ENCODE data around the gene FHOD3. TPM values are rescaled to one million over a fixed set of nuclear protein-coding genes. Genes with fewer than 3 reads are reported as not detected.

Gene FHOD3
- total and polyA plus RNA-seq, 2 experiments from 2014 or later, result 2.7 to 8.7 TPM

GRCh38 chr18:36532394-36532793, 234.9 kb downstream of the FHOD3 start (continued):
- TF ChIP-seq, protein P1, sequence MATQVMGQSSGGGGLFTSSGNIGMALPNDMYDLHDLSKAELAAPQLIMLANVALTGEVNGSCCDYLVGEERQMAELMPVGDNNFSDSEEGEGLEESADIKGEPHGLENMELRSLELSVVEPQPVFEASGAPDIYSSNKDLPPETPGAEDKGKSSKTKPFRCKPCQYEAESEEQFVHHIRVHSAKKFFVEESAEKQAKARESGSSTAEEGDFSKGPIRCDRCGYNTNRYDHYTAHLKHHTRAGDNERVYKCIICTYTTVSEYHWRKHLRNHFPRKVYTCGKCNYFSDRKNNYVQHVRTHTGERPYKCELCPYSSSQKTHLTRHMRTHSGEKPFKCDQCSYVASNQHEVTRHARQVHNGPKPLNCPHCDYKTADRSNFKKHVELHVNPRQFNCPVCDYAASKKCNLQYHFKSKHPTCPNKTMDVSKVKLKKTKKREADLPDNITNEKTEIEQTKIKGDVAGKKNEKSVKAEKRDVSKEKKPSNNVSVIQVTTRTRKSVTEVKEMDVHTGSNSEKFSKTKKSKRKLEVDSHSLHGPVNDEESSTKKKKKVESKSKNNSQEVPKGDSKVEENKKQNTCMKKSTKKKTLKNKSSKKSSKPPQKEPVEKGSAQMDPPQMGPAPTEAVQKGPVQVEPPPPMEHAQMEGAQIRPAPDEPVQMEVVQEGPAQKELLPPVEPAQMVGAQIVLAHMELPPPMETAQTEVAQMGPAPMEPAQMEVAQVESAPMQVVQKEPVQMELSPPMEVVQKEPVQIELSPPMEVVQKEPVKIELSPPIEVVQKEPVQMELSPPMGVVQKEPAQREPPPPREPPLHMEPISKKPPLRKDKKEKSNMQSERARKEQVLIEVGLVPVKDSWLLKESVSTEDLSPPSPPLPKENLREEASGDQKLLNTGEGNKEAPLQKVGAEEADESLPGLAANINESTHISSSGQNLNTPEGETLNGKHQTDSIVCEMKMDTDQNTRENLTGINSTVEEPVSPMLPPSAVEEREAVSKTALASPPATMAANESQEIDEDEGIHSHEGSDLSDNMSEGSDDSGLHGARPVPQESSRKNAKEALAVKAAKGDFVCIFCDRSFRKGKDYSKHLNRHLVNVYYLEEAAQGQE (IDR thresholded peaks at IDR 0.05; ENCODE audit: unreplicated experiment), result no peak
- no peak for TF ChIP-seq STAT1 (IDR thresholded peaks at IDR 0.05; ENCODE audit: unreplicated experiment)
- TF ChIP-seq CREB1 (CRISPR knock-in tag; IDR thresholded peaks at IDR 0.05; ENCODE audit: low read depth), result no peak

GRCh38 chr18:36532815-36533214, 235.3 kb downstream of the FHOD3 start:
- H3K27me3 Mint-ChIP-seq (ENCODE audit: insufficient read depth, low read depth, poor library complexity), result peaks cover 3% of the 10 kb centered on the region
- no peaks in the 10 kb centered on the region for H3K36me3 Mint-ChIP-seq (ENCODE audit: low read depth)
- no peak for TF ChIP-seq NANOG (IDR thresholded peaks at IDR 0.05; ENCODE audit: borderline replicate concordance)
- TF ChIP-seq, protein P1 (IDR thresholded peaks at IDR 0.05; ENCODE audit: unreplicated experiment), result no peak
- no peak for TF ChIP-seq POLR2AphosphoS5 (IDR thresholded peaks at IDR 0.05; ENCODE audit: low read depth)
- TF ChIP-seq, protein P2, sequence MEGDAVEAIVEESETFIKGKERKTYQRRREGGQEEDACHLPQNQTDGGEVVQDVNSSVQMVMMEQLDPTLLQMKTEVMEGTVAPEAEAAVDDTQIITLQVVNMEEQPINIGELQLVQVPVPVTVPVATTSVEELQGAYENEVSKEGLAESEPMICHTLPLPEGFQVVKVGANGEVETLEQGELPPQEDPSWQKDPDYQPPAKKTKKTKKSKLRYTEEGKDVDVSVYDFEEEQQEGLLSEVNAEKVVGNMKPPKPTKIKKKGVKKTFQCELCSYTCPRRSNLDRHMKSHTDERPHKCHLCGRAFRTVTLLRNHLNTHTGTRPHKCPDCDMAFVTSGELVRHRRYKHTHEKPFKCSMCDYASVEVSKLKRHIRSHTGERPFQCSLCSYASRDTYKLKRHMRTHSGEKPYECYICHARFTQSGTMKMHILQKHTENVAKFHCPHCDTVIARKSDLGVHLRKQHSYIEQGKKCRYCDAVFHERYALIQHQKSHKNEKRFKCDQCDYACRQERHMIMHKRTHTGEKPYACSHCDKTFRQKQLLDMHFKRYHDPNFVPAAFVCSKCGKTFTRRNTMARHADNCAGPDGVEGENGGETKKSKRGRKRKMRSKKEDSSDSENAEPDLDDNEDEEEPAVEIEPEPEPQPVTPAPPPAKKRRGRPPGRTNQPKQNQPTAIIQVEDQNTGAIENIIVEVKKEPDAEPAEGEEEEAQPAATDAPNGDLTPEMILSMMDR (conservative IDR thresholded peaks at IDR 0.05; ENCODE audit: low read depth in 2 of 2), result no peak
- no peak for TF ChIP-seq EZH2phosphoT487 (IDR thresholded peaks at IDR 0.05; ENCODE audit: unreplicated experiment)
- TF ChIP-seq ZNF114 (CRISPR knock-in tag; IDR thresholded peaks at IDR 0.05), result no peak
- TF ChIP-seq, protein P3, sequence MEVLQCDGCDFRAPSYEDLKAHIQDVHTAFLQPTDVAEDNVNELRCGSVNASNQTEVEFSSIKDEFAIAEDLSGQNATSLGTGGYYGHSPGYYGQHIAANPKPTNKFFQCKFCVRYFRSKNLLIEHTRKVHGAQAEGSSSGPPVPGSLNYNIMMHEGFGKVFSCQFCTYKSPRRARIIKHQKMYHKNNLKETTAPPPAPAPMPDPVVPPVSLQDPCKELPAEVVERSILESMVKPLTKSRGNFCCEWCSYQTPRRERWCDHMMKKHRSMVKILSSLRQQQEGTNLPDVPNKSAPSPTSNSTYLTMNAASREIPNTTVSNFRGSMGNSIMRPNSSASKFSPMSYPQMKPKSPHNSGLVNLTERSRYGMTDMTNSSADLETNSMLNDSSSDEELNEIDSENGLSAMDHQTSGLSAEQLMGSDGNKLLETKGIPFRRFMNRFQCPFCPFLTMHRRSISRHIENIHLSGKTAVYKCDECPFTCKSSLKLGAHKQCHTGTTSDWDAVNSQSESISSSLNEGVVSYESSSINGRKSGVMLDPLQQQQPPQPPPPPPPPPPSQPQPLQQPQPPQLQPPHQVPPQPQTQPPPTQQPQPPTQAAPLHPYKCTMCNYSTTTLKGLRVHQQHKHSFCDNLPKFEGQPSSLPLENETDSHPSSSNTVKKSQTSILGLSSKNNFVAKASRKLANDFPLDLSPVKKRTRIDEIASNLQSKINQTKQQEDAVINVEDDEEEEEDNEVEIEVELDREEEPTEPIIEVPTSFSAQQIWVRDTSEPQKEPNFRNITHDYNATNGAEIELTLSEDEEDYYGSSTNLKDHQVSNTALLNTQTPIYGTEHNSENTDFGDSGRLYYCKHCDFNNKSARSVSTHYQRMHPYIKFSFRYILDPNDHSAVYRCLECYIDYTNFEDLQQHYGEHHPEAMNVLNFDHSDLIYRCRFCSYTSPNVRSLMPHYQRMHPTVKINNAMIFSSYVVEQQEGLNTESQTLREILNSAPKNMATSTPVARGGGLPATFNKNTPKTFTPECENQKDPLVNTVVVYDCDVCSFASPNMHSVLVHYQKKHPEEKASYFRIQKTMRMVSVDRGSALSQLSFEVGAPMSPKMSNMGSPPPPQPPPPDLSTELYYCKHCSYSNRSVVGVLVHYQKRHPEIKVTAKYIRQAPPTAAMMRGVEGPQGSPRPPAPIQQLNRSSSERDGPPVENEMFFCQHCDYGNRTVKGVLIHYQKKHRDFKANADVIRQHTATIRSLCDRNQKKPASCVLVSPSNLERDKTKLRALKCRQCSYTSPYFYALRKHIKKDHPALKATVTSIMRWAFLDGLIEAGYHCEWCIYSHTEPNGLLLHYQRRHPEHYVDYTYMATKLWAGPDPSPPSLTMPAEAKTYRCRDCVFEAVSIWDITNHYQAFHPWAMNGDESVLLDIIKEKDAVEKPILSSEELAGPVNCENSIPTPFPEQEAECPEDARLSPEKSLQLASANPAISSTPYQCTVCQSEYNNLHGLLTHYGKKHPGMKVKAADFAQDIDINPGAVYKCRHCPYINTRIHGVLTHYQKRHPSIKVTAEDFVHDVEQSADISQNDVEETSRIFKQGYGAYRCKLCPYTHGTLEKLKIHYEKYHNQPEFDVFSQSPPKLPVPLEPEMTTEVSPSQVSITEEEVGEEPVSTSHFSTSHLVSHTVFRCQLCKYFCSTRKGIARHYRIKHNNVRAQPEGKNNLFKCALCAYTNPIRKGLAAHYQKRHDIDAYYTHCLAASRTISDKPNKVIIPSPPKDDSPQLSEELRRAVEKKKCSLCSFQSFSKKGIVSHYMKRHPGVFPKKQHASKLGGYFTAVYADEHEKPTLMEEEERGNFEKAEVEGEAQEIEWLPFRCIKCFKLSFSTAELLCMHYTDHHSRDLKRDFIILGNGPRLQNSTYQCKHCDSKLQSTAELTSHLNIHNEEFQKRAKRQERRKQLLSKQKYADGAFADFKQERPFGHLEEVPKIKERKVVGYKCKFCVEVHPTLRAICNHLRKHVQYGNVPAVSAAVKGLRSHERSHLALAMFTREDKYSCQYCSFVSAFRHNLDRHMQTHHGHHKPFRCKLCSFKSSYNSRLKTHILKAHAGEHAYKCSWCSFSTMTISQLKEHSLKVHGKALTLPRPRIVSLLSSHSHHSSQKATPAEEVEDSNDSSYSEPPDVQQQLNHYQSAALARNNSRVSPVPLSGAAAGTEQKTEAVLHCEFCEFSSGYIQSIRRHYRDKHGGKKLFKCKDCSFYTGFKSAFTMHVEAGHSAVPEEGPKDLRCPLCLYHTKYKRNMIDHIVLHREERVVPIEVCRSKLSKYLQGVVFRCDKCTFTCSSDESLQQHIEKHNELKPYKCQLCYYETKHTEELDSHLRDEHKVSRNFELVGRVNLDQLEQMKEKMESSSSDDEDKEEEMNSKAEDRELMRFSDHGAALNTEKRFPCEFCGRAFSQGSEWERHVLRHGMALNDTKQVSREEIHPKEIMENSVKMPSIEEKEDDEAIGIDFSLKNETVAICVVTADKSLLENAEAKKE (CRISPR knock-in tag; IDR thresholded peaks at IDR 0.05), result no peak
- TF ChIP-seq ZNF331 (CRISPR knock-in tag; IDR thresholded peaks at IDR 0.05; ENCODE audit: low read depth), result no peak
- TF ChIP-seq JUNB (IDR thresholded peaks at IDR 0.05; ENCODE audit: unreplicated experiment), result no peak

More at GRCh38 chr18:36532815-36533214, 235.3 kb downstream of the FHOD3 start:
- H3K27ac ChIP-seq (ENCODE audit: low read depth), result no peak overlapping the region
- Mint-ChIP-seq H3K9me3 (no peaks in the 10 kb centered on the region), H3K4me1 (peaks cover 17% of the 10 kb centered on the region), H3K27ac (no peak overlapping the region), H3K4me3 (no peak overlapping the region)
- ATAC-seq, result no peak
- no peaks in the 10 kb centered on the region for H4K20me1 ChIP-seq (replicated peaks; ENCODE audit: insufficient read depth)
- no peaks in the 10 kb centered on the region for H3K79me2 ChIP-seq (replicated peaks; ENCODE audit: insufficient read depth)
- H3K4me3 ChIP-seq, result no peak overlapping the region
- no peaks in the 10 kb centered on the region for H3F3A ChIP-seq (replicated peaks; ENCODE audit: low read depth)
- no peaks in the 10 kb centered on the region for H3K27me3 ChIP-seq (ENCODE audit: insufficient read depth)
- no peak for DNase-seq (ENCODE audit: low spot score)
- H3K4me2 ChIP-seq, result no peak overlapping the region
- H3K4me1 ChIP-seq (ENCODE audit: insufficient read depth), result 0 out of 2 replicates have a peak, but pooled peaks cover 7% of the 10 kb centered on the region
- H3K36me3 ChIP-seq (ENCODE audit: insufficient read depth), result no peaks in the 10 kb centered on the region
- H3K9me2 ChIP-seq (ENCODE audit: insufficient read depth), result peaks cover 6% of the 10 kb centered on the region; the same call in 1 of the 2 replicates
- H2AFZ ChIP-seq, result no peak overlapping the region
